HCEC 1CT (cell line): ENCODE data around the gene APOA1.

Source experiments
- DNase-seq: peaks from one replicate; pipeline ENCODE4 v3.0.0-alpha.2; 2017

Gene APOA1

DNA sequence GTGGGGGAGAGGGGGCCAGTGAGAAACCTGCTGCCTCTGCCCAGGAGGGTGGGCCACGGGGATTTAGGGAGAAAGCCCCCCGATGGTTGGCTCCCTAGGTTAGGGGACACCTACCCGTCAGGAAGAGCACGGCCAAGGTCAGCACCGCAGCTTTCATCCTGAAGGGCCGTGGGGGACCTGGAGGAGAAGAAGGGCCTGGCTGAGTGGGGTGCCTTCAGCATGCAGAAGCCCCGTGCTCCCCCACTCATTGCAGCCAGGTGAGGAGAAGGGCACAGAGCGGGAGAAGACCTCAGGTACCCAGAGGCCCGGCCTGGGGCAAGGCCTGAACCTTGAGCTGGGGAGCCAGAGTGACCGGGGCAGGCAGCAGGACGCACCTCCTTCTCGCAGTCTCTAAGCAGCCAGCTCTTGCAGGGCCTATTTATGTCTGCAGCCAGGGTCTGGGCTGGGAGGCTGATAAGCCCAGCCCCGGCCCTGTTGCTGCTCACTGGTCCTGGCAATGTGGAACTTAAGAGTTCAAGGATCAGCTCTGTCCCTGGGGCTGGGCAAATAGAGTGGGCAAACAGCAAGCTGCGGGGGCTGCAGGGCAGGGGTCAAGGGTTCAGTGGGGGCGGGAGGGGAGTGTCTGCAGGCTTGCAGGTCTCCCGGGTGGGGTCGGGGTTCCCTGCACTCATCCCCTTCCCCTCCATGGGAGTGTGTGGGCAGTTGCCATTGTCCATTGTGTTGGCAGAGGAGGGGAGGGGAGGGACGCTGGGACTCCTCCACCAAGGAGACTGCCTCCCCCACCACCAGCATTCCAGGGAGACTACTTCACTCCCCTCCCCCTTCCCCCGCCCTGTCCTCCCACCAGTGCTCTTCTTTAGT lies at the start of gene APOA1:
APOA1 (minus strand) TSS at position 392 of the 861 bp plus-strand sequence; CDS start at position 157, 235 bp downstream.
- DNase-seq = no peak

DNA sequence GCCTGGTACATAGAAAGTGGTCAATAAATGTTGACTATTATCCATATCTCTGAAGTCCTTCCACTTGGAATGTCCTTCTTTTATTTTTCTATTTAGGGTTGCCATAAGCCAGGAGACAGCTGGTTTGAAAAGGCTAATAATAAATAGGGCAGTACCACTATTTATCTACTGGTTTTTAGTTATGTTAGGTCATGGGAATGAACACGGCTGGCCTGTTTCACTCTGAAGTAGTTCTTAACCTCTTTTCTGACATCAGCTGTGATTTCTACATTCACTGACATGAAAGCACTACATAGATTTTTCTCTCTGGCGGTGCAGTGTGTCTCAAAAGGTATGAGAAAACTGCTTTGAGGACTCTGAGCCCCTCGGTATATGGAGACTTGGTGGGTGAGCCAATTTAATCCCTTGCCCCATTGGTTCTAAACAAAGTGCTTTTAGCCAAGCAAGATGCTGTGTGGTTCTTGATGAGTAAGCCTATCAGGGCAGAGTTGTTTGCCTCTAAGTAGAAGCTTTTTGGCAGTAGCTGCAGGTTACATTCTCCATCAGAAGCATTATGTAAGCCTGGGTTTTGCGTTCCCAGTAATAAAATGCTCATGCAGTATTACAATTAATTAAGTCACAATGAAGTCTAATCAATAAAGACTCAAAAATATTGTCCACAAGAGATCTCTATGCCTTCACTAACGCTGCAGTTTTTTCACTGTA lies 48.7 kb upstream of the APOA1 start:
- DNase-seq = peak; percentile 54

DNA sequence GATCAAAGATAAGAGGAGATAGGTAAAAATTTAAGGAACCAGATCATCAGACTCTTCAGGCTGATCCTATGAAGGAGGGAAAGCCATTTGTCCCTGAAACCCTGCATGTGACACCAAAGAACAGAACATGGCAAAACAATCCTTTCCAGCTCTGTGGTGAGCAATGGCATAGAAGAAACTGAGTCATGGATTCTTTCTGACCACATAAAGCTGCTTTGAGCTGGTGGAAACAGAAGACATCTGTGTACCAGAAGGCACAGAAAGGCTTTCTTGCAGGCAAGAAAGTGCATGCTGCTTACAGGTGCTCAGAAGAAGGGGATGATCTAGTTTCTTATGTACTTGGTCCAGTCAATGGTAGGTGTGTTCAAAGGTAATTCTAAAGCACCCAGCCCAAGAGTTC lies 45.0 kb upstream of the APOA1 start:
- peak; percentile 86 for DNase-seq

DNA sequence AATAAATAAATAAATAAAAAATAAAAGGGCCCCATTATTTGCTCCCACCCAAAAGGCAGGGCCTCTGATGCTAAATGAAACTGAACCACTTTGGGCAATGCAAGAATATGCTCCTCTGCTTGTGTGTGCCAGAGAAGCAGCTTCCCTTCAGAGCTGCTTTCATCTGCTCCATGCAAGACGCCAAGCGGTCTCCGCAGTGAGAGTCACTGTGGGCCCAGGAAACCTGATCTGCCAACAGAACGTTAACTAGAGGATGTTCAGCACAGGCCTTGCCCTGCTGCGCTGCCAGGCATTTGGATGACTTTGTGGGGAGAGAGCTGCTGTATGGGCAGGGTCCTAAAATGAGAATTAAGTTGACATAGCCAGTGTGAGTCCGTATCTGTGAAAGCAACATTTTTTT lies 43.7 kb upstream of the APOA1 start:
- no peak for DNase-seq

DNA sequence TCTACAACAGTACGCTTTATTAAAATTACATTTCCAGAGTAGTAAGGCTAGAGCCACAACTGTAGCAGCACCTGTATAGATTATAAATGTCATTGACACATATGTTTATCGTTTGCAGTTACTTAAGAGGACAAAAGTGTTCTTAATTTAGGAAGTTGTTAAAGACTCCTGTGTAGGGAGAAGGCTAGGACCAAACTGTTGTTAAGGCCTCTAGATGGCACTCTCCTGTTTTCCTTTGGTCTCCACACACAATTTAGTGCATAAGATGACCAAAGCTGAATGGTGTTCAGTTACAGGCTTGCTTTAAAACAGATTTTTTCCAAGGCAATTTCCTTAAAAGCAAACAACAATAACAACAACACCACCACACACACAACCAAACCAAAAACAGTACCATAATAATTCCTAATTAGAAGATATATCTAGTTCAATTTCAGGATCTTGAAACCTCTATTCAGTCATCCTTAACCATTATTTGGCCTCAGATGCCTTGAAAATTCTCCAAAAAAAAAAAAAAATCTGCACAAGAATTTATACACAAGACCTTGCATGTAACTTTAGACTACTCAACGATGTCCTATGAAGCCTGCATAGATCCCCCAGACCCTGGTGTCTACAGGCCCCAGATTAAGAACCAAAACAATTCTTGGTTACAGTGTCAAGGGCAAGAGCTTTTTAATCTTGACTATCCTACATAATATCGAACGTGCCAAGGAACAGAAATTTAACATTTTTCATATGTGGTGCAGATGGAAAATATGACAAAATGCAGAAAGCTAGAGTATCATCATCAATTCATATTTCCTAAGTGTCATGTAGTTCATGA lies 42.6 kb upstream of the APOA1 start:
- DNase-seq = peak; percentile 77

DNA sequence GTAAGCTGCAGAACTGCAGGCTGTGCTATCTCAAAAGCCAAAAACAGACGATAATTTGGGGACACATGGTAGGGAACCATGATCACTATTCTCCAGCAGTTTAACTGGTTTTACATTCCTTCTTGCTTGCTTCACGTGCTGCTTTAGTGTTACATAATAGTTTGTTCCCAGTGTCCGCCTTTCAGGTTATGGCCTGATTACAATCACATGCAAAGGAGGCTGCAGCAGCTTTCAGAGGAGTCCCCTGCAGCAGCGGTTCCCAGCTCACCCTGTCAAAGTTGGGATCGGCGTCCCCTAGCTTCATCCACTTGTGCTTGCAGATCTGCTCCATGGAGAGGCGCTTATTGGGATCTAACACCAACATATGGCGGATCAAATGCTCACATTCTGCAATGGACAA lies 39.2 kb upstream of the APOA1 start:
- DNase-seq = no peak

DNA sequence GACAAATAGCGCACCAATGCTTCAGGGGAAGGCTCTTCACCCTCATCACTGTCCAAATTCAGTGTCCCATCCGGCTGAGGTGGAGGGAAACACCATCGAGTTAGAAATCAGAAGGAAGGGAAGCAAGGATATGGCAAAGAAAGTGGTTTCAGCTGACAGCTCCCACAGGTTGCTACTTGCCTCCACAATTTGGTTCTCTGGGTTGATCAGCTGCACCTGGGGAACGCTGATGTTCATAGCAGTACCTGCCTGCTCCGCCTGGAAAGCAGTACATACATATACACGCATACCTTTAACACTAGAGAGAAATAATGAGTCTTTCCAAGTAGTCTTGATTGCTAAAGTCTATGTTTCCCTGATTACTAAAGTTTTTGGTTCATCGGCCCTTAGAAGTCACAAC lies 37.8 kb upstream of the APOA1 start:
- no peak for DNase-seq

DNA sequence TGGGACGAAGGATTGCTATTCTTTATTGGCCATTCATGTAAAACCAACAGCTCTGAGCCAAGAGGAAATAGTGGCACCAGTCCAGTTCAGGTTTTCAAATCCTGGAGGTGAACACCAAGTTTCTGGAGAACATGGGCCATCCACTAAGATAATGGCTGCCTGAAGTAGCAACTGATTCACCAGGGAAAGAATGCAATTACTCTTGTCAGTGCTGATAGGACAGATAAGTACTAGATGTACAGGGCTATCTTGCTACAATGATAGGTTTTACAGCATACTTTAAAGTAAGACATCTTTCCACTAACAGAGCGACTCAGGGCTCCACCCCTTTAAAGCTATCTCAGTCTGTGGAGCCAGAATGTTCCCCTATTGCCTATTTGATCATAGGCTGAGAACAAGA lies 36.8 kb upstream of the APOA1 start:
- peak; percentile 20 for DNase-seq

DNA sequence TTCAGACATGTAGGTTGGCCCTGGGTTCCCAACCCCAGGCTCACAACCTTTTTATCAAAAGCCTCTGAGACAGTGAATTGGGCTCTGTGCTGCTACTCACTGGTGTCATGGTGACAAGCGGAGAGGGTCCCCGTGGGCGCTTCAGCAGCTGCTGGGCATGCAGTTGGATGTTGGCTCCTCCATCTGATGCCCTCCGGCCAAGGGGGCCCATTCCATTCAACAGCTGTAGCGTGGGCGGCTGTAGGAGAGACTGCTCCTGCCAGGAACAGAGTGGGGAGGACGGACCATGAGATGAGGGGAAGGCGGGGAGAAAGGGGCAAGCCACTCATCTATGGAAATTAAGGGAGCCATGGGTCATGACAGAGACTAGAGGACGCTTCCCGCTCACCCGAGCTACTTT lies 36.0 kb upstream of the APOA1 start:
- DNase-seq = no peak

DNA sequence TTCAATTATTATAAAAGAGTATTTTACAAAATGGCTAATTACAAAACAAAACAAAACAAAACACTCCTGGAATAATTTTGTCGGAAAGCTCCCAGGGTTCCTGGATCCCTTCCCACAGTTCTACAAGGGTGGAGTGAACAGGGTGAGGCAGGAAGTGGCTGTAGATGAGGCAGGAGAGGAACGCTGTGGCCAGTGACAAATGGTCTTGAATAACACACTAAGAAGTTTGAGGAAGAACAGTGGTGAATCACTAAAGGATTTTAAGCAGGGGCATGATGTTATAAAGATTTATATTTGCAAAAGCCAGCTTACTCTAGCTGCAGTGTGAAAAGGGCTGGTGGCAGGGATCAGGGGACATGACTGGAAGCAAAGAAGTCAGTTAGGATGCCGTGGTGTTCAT lies 33.8 kb upstream of the APOA1 start:
- peak; percentile 94 for DNase-seq

DNA sequence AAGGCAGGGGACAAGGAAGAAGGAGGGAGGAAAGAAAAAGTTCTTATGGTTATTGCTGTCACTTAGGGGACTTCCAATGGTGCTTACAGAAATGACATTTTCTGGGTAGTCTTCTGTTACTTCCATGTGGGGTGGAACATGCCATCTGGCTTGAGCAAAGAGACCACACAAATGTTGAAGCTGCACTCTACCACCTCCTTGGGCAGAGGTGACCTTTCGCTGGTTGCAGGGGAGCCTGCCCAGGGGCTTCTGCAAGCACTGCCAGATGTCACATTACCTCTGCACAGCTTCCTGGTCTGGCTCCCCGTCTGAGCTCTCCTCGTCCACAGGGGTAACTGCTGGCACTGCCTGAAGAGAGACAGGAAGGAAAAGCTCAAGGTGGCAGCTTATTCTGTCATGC lies 32.6 kb upstream of the APOA1 start:
- no peak for DNase-seq

DNA sequence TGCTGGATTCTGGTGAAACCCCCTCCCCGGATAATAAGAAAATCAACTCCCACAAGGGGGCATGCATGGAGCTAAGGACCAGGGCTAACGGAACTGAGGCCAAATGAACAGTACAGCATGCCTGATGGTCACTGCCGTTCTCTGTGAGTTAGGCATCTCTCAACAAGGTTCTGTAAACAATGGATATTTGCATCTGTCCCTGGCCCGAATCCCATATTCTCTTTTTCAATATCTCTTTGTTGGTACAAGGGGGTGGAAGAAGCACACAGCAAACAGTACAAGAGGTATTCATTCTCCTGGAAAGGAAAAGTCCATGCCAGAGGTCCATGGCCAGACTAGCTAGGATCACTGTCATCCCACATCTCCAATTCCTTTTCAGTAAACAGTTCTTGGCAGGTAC lies 32.2 kb upstream of the APOA1 start:
- no peak for DNase-seq

DNA sequence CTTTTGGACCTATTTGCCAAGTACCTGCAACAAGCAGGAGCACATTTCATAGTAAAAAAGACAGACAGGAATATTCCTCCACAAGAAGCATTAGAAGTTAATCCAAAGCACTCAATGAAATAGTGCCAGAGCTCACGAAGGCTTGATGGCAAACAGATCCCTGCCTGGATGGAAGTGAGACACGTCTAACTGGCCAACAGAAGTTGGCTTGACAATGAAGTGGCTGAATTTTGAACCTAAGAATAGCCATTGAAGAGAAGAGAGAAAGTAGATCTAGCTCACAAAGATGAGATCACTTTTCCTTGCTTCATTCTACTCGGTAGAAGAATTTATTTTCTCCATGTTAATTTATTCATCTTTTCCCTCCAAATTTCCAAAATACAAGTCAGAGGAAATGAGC lies 30.6 kb upstream of the APOA1 start:
- DNase-seq = no peak

DNA sequence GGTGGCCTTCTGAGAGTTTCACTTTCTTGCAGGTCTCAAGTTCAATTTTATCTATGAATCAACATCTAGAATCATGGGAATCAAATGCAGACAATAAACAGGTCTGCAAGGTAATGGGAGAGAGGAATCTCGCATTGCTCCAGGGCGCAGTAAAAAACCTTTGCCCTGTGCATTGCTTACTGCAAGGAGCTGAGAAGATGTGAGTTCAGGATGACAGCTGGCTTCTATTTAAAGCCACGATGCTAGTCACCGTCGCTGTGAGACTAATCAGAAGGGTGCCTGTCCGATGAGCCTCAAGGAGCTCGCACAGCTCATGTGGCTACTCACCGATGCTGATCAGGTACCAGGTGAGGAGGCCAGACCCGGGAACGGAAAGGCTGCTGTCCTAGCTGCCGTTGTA lies 30.2 kb upstream of the APOA1 start:
- DNase-seq = no peak

DNA sequence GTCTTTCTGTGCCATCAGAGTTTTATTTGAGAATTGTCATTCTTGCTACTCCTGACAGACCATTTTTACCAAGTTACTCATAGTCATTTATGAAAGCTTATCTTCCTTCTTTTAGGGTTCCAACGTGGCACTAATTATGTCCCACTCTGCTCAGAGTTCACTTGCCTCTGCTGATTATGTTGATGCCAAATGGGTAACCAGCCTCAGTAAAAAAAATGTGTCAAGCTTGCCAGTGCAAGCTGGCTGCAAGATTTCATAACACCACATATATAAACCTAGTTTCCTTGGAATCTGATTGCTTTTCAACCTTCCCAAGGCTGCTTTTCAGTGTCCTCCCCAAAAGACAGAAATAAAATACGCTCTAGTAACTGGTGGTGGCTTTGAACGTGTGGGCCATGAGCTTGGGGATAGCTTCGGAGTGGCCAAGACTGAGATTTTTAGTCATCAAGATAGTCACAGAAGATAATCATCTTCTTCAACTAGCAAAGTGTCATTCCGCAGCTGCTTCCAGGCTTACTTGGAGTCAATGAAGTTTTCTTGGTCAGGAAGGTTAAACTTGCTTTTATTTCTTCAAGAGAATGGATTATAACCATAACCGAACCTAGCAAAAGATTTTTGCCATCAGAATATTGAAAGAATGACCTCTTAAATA lies 29.5 kb upstream of the APOA1 start:
- DNase-seq = no peak

DNA sequence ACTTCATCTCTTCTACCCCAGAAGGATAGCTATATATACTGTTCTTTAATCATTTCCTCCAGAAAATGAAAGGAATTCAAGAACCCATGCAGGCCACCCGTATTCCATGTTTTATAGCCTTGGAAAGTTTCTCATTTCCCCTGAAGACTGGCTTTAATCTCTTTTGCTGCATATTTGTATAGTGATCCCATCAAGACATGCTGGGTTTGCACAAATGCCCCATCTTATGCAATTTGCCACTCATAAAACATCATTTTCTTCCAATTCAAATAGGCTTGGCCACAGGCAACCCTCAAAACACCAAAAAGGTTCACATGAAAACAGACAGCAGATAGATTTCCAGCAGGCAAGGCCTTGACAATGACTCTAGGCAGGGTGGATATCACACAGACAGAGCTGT lies 28.3 kb upstream of the APOA1 start:
- no peak for DNase-seq

DNA sequence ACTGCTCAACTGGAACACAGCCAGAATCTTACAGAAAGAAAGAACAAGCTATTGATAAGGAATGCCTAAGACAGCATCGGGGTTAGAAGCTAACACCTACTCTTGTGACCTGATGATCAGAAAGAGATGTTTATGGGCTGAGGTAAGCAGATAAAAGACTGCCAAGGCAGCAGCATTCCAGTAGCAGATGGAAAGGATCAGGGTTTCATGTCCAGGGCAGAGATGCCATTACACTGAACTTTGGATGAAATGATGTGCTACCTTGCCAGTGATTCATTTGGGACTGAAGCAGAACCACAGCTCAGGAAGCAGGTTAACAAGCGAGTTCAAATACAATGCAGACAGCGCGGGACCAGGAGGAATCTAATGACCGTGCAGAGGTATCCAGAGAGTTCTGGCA lies 27.1 kb upstream of the APOA1 start:
- DNase-seq = no peak

DNA sequence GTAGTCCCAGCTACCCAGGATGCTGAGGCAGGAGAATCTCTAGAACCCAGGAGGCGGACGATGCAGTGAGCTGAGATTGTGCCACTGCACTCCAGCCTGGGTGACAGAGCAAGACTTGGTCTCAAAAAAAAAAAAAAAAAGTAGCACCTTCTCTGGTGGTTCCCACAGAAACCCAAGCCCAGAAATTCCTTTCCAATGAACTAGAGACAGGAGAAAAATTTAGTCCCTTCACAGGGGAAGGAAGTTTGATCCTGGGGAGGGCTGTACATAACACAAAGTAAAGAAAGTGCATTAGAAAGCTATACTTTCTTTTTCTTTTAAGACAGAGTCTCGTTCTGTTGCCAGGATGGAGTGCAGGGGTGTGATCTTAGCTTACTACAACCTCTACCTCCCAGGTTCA lies 25.5 kb upstream of the APOA1 start:
- no peak for DNase-seq

DNA sequence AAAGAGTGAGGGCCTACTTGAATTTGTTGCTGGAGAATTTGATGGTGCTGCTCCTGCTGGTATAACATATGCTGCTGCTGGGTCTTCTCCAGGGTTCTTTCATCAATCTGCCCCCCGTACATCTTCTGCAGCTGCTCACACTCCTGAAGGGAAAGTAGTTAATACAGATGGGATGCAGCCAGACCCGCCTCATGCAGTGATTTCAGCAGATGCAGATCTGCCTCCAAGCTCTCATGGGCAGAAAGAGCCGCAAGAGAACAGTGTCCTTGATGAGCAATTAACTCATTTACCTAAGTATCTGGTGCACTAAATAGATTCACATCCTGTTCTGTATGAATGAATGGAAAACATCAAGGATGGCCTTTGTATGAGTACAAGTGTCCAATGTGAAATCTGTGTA lies 24.8 kb upstream of the APOA1 start:
- no peak for DNase-seq

DNA sequence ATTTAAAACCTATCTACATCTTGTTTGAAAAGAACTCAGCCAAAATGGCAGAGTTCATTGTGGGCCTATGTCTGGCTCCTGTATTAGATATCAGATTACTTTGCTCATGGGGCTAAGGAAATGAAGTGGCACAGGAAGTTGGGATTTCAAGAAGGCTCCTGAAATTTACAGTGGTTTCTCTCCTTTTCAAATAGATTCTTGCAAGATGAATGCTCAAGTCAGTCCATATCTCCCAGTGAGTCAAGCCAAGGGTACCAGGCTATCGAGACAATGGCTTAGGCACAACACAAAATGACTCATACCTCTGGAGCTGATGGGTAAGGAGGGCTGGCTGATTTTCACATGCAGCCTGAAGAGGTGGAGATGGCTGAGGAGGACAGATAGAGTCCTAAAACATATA lies 24.1 kb upstream of the APOA1 start:
- peak; percentile 60 for DNase-seq

DNA sequence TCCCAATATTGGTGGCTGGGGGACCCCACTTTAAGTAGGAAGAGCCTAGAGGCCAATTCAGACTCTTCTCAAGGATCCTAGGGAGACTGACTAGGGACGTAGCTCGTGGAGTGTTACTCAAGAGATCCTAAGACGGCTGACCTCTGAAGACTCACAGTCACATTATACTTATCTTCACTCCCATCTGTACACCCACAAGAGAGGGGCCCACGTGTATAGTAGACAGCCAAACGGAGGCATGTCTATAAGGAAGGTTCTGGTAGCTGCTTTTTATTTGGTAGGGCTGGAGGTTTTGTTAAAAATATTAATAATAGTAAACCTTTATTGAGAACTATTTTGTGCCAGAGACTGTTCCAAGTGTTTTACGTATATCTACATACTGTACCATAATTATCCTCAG lies 22.9 kb upstream of the APOA1 start:
- no peak for DNase-seq

DNA sequence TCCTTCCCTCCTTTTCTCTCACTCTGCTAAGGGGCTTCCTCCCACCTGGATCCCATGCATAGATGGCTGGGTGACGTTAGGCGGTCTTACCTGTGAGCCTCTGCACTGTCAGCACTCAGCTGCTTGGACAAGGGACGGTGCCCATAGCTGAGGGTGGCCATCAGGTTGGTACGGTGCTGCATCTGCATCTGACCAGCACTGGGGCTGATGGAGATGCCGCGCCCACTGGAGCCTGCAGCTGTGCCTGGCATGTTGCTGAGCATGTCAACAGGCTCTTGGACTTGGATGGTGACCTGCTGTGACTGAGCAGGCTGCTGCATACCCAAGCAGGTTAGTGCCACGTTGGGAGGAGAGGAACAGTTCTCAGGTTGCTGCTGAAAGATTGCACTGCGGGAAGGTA lies 21.8 kb upstream of the APOA1 start:
- no peak for DNase-seq

DNA sequence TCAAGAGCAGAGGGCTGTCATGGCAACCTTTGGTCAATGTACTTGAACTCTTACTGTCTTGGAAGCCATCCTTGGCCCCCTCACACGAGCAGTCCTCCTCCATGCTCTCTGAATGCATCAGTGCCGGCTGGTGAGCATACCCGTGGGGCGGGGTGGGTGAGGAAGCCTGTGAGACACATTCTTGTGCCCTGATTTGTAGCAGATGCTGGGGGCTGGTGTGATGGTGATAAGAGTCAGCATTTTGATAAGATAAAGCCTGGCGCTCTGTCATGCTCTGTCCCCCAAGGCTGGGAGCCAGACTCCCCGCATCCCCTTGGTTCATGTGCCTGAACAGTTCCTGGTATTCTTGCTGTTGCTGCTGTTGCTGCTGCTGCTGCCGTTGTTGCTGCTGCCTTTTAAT lies 20.5 kb upstream of the APOA1 start:
- no peak for DNase-seq
